Right atrium auricular region (tissue), 2 donors: ENCODE results near the gene GLRA1. TPM values are rescaled to one million over a fixed set of nuclear protein-coding genes. Genes with fewer than 3 reads are reported as not detected.

Source experiments
- DNase-seq: peaks from one replicate; pipeline ENCODE4 v3.0.0-alpha.2; 2019; ENCODE audit warnings: low spot score
- H3K27ac ChIP-seq, 2 donors: fragments of 200-600 bp; sonication (generic); 1 replicate in 1 of 2; 2 replicates in 1 of 2; pipeline ENCODE4 v1.5.1; 2016 to 2019
- H3K27me3 ChIP-seq, 2 donors: fragments of 200-600 bp; sonication (generic); one replicate each; pipeline versions ENCODE4 v1.5.1 to v1.6.0; 2017 to 2019
- H3K36me3 ChIP-seq: fragments of 200-600 bp; sonication (generic); one replicate; pipeline ENCODE4 v1.5.1; 2016
- H3K4me1 ChIP-seq, 2 donors: fragments of 200-600 bp; sonication (generic); one replicate each; pipeline versions ENCODE4 v1.5.1 to v1.6.0; 2017 to 2019
- H3K4me3 ChIP-seq, 2 donors: fragments of 200-600 bp; sonication (generic); 1 replicate in 1 of 2; 2 replicates in 1 of 2; pipeline ENCODE4 v1.5.1; 2017 to 2019; ENCODE audit warnings: mild to moderate bottlenecking in 1 of 2, moderate library complexity in 1 of 2
- H3K9me3 ChIP-seq, 2 donors: fragments of 200-600 bp; sonication (generic); one replicate each; pipeline ENCODE4 v1.5.1; 2019
- CTCF ChIP-seq, 2 donors: fragments of 200-600 bp; sonication (generic); IDR thresholded peaks; one replicate each; pipeline ENCODE4 v1.5.1; 2019; ENCODE audit warnings: antibody characterized with exemption in 2 of 2
- total RNA-seq, 2 donors: library from RNA; depleted of rRNA; stranded (reverse); fragments of >200 nt; gene quantifications; one replicate each; pipeline ENCODE4 v1.1.0, GENCODE V29; 2016

GLRA1 gene
- total RNA-seq, 2 donors from 2014 or later, result not detected

- no peaks in the 10 kb centered on the region for H3K9me3 ChIP-seq
- H3K36me3 ChIP-seq, result no peaks in the 10 kb centered on the region
- H3K27me3 ChIP-seq, result no peaks in the 10 kb centered on the region
- no peak for TF ChIP-seq CTCF (IDR thresholded peaks at IDR 0.05)
- H3K27ac ChIP-seq, result no peak overlapping the region
- no peaks in the 10 kb centered on the region for H3K4me1 ChIP-seq
- no peak overlapping the region for H3K4me3 ChIP-seq
- DNase-seq, result no peak
Observed at GRCh38 chr5:151958111-151958510, 33.5 kb upstream of the GLRA1 start.

GRCh38 chr5:151956725-151957124 is 32.1 kb upstream of the GLRA1 start:
- Histone ChIP-seq H3K4me3 (no peak overlapping the region), H3K4me1 (no peaks in the 10 kb centered on the region), H3K9me3 (no peaks in the 10 kb centered on the region), H3K27ac (no peak overlapping the region), H3K36me3 (no peaks in the 10 kb centered on the region), H3K27me3 (no peaks in the 10 kb centered on the region)
- no peak for DNase-seq
- TF ChIP-seq CTCF (IDR thresholded peaks at IDR 0.05), result no peak

- Histone ChIP-seq H3K4me1 (no peaks in the 10 kb centered on the region), H3K36me3 (no peaks in the 10 kb centered on the region), H3K27me3 (no peaks in the 10 kb centered on the region), H3K27ac (no peak overlapping the region), H3K9me3 (no peaks in the 10 kb centered on the region), H3K4me3 (no peak overlapping the region)
- no peak for DNase-seq
- TF ChIP-seq CTCF (IDR thresholded peaks at IDR 0.05), result no peak
Observed at GRCh38 chr5:151954255-151954654, 29.6 kb upstream of the GLRA1 start.

GRCh38 chr5:151953833-151954232 is 29.2 kb upstream of the GLRA1 start:
- Histone ChIP-seq H3K27me3 (no peaks in the 10 kb centered on the region), H3K36me3 (no peaks in the 10 kb centered on the region), H3K4me1 (no peaks in the 10 kb centered on the region), H3K27ac (no peak overlapping the region), H3K9me3 (no peaks in the 10 kb centered on the region), H3K4me3 (no peak overlapping the region)
- no peak for DNase-seq
- TF ChIP-seq CTCF (IDR thresholded peaks at IDR 0.05), result no peak

GRCh38 chr5:151952238-151952637 is 27.6 kb upstream of the GLRA1 start:
- no peaks in the 10 kb centered on the region for H3K4me1 ChIP-seq
- no peak overlapping the region for H3K27ac ChIP-seq
- H3K36me3 ChIP-seq, result no peaks in the 10 kb centered on the region
- no peak for DNase-seq
- H3K4me3 ChIP-seq, result no peak overlapping the region
- no peaks in the 10 kb centered on the region for H3K9me3 ChIP-seq
- no peaks in the 10 kb centered on the region for H3K27me3 ChIP-seq
- no peak for TF ChIP-seq CTCF (IDR thresholded peaks at IDR 0.05)

- no peaks in the 10 kb centered on the region for H3K27me3 ChIP-seq
- DNase-seq, result no peak
- no peak for TF ChIP-seq CTCF (IDR thresholded peaks at IDR 0.05)
- H3K9me3 ChIP-seq, result no peaks in the 10 kb centered on the region
- no peak overlapping the region for H3K27ac ChIP-seq
- H3K36me3 ChIP-seq, result no peaks in the 10 kb centered on the region
- H3K4me1 ChIP-seq, result no peaks in the 10 kb centered on the region
- H3K4me3 ChIP-seq, result no peak overlapping the region
Observed at GRCh38 chr5:151950706-151951105, 26.1 kb upstream of the GLRA1 start.
